GM12878 (cell line): ENCODE measurements around the gene MROH9. TPM values are rescaled to one million over a fixed set of nuclear protein-coding genes. Genes with fewer than 3 reads are reported as not detected.

Experiments used
- ATAC-seq: fragments of 200-7000 bp; cut with Tn5 transposase; 3 replicates; pipeline ENCODE4 v1.9.1; 2020; ENCODE audit warnings: mild to moderate bottlenecking, moderate library complexity
- BruUV-seq: library from RNA; stranded (reverse); fragments of 400-500 nt; replicated peaks from 2 replicates; lab custom pipeline; 2021; lab: Mats Ljungman, UMichigan
- CTCF ChIA-PET: fragments of 300-600 bp; sonication (Branson Sonifier 250); formaldehyde crosslinking; extraction: SDS; loops from one replicate; lab custom pipeline; 2021; ENCODE audit warnings: inconsistent platforms; lab: Yijun Ruan, JAX
- POLR2A ChIA-PET: fragments of 350-600 bp; formaldehyde crosslinking; extraction: SDS; loops from one replicate; lab custom pipeline; 2021; ENCODE audit warnings: inconsistent platforms; lab: Charles Lee
- RAD21 ChIA-PET: fragments of 300-600 bp; sonication (Branson Sonifier 250); formaldehyde crosslinking; loops from one replicate; lab custom pipeline; 2023; ENCODE audit warnings: antibody characterized with exemption; ENCODE audit not compliant: unreplicated experiment; lab: Charles Lee
- SMC1A ChIA-PET: fragments of 300-600 bp; sonication (Branson Sonifier 250); formaldehyde crosslinking; loops from one replicate; lab custom pipeline; 2023; ENCODE audit not compliant: unreplicated experiment, uncharacterized antibody; lab: Charles Lee
- DNase-seq: peaks from one replicate; pipeline ENCODE4 v3.0.0-alpha.2; 2011; ENCODE audit warnings: low read depth, low spot score
- FAIRE-seq: peaks from 3 replicates; lab custom pipeline; 2011; peaks lifted over from hg19 to GRCh38; lab: Jason Lieb, UNC
- H2AFZ ChIP-seq: 2 replicates; pipeline ENCODE4 v1.6.0; 2011; ENCODE audit warnings: low read depth, low read length, control low read depth; ENCODE audit not compliant: control insufficient read depth
- H3K27ac ChIP-seq: 2 replicates; pipeline ENCODE4 v1.5.1; 2011; ENCODE audit warnings: control low read depth; ENCODE audit not compliant: control insufficient read depth, insufficient read depth
- H3K27me3 ChIP-seq, 2 experiments: replicated peaks in 1 of 2; 2 replicates each; pipeline versions ENCODE4 v1.6.0 to v1.6.1; 2011; ENCODE audit warnings: low read length in 1 of 2; ENCODE audit not compliant: control insufficient read depth in 2 of 2, insufficient read depth in 2 of 2
- H3K36me3 ChIP-seq, 2 experiments: 2 replicates each; pipeline ENCODE4 v1.5.1; 2011; ENCODE audit warnings: low read length in 1 of 2; ENCODE audit not compliant: control insufficient read depth in 2 of 2, insufficient read depth in 2 of 2
- H3K4me1 ChIP-seq: 2 replicates; pipeline ENCODE4 v1.6.1; 2011; ENCODE audit warnings: mild to moderate bottlenecking, low read length, moderate library complexity, mixed read lengths; ENCODE audit not compliant: control insufficient read depth, insufficient read depth
- H3K4me2 ChIP-seq: 2 replicates; pipeline ENCODE4 v1.6.0; 2011; ENCODE audit warnings: control low read depth; ENCODE audit not compliant: control insufficient read depth, insufficient read depth
- H3K4me3 ChIP-seq: fragments of 200-600 bp; sonication (generic); 2 replicates; pipeline ENCODE4 v1.5.1; 2016
- H3K79me2 ChIP-seq: 2 replicates; pipeline ENCODE4 v1.6.0; 2011; ENCODE audit warnings: low read length; ENCODE audit not compliant: control insufficient read depth, insufficient read depth
- H3K9ac ChIP-seq: 2 replicates; pipeline ENCODE4 v1.8.0; 2011; ENCODE audit warnings: low read length, control low read depth, mixed read lengths; ENCODE audit not compliant: control insufficient read depth, insufficient read depth
- H3K9me3 ChIP-seq: replicated peaks from 3 replicates; pipeline ENCODE4 v1.5.1; 2011; ENCODE audit warnings: mild to moderate bottlenecking, low read length; ENCODE audit not compliant: control insufficient read depth, insufficient read depth
- H4K20me1 ChIP-seq: 2 replicates; pipeline ENCODE4 v1.6.0; 2011; ENCODE audit not compliant: control insufficient read depth, insufficient read depth
- FOXM1 ChIP-seq: IDR thresholded peaks from 2 replicates; pipeline ENCODE4 v1.6.1; 2012; ENCODE audit warnings: low read depth, mild to moderate bottlenecking, inconsistent platforms, low read length, moderate library complexity
- NFXL1 ChIP-seq: fragments of 450-650 bp; IDR thresholded peaks from 2 replicates; pipeline ENCODE4 v1.6.1; 2017; ENCODE audit warnings: antibody characterized with exemption, mild to moderate bottlenecking, borderline replicate concordance
- PAX5 ChIP-seq: IDR thresholded peaks from 2 replicates; pipeline ENCODE4 v1.6.1; 2011; ENCODE audit warnings: low read depth, low read length, borderline replicate concordance
- PML ChIP-seq: IDR thresholded peaks from 2 replicates; pipeline ENCODE4 v1.6.1; 2012; ENCODE audit warnings: low read length, inconsistent platforms
- RBBP5 ChIP-seq: fragments of 200-600 bp; sonication (generic); conservative IDR thresholded peaks from 2 replicates; pipeline ENCODE4 v1.6.1; 2016
- SMAD1 ChIP-seq: fragments of 450-650 bp; IDR thresholded peaks from 2 replicates; pipeline ENCODE4 v1.6.1; 2018; ENCODE audit warnings: mild to moderate bottlenecking, low read depth; ENCODE audit not compliant: partially characterized antibody
- TAF1 ChIP-seq: IDR thresholded peaks from 2 replicates; pipeline ENCODE4 v1.6.1; 2011; ENCODE audit warnings: mild to moderate bottlenecking, low read depth, low read length, borderline replicate concordance
- YBX1 ChIP-seq: fragments of 450-650 bp; IDR thresholded peaks from 2 replicates; pipeline ENCODE4 v1.6.1; 2016; ENCODE audit warnings: antibody characterized with exemption
- YY1 ChIP-seq: IDR thresholded peaks from 2 replicates; pipeline ENCODE4 v1.6.1; 2011; ENCODE audit warnings: low read depth, mild to moderate bottlenecking, low read length
- ZNF384 ChIP-seq: IDR thresholded peaks from 2 replicates; pipeline ENCODE4 v1.6.1; 2012; ENCODE audit warnings: low read depth, mild to moderate bottlenecking, low read length, improper control_type of control experiment, borderline replicate concordance
- ZZZ3 ChIP-seq: IDR thresholded peaks from 2 replicates; pipeline ENCODE4 v1.6.1; 2011; ENCODE audit warnings: low read depth; ENCODE audit not compliant: control insufficient read depth, insufficient read length
- in situ Hi-C: fragments of 300-500 bp; cut with MboI; formaldehyde crosslinking; loops from 9 replicates; pipeline ENCODE4 v1.14.3; 2018; ENCODE audit warnings: mixed read lengths
- intact Hi-C: fragments of 100-400 bp; cut with micrococcal nuclease; formaldehyde crosslinking; loops from one replicate; pipeline ENCODE4 v1.14.2; 2022; ENCODE audit not compliant: unreplicated experiment
- polyA plus RNA-seq, 11 experiments: library from polyadenylated mRNA; depleted of rRNA in 4 of 11; unstranded in 6 of 11; stranded (reverse) in 5 of 11; fragments of >200 nt; fragmentation: Nextera tagmentation in 4 of 11; fragmentation: Illumina TruSeq in 1 of 11; extraction: Ambion mirVana in 4 of 11; extraction: Trizol in 1 of 11; gene quantifications; 1 replicate in 1 of 11; 2 replicates in 10 of 11; pipeline versions ENCODE4 v1.2.1 to v1.2.3, GENCODE V29; 2011 to 2016; ENCODE audit warnings: inconsistent platforms in 2 of 11, missing spikeins in 2 of 11, low read depth in 1 of 11
- total RNA-seq, 4 experiments: library from RNA; depleted of rRNA in 3 of 4; stranded (reverse); fragments of >200 nt in 3 of 4; fragmentation: Illumina TruSeq in 1 of 4; extraction: Trizol in 1 of 4; gene quantifications; 2 replicates each; pipeline versions ENCODE4 v1.2.1 to v1.2.3, GENCODE V29; 2013 to 2021
- TF ChIP-seq, protein P1 (sequence below): fragments of 450-650 bp; IDR thresholded peaks from 2 replicates; pipeline ENCODE4 v1.6.1; 2016; ENCODE audit warnings: mild to moderate bottlenecking
- TF ChIP-seq, protein P2 (sequence below): fragments of 450-650 bp; IDR thresholded peaks from 2 replicates; pipeline ENCODE4 v1.6.1; 2018; ENCODE audit warnings: mild to moderate bottlenecking, low read depth, moderate library complexity; ENCODE audit not compliant: partially characterized antibody

Gene MROH9
- total and polyA plus RNA-seq, 10 of the 15 experiments (the other 5 are each of a cell fraction or from before 2014, with no cell fraction given): not detected

DNA sequence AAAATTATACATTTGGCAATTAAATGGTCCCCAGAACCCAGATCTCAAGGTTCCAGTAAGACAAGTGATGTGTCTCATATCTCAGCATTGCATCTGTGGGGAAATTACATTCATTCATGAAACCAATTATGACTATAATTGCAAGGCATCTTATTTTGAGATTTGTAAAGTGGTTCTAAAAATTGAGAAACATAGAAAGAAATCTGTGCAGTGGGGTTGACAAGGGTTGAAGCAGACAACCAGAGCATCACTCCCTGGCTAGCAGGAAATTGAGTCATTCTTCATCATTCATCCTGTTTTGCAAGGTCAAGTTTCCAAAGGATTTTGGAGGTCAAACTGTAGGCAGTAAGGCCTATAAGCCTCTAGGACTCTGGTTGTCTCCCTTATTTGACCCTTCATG lies 25.1 kb upstream of the MROH9 start:
- Histone ChIP-seq H3K4me1 (no peaks in the 10 kb centered on the region), H3K9me3 (no peaks in the 10 kb centered on the region), H3K9ac (no peak overlapping the region), H3K79me2 (no peaks in the 10 kb centered on the region), H3K4me2 (no peak overlapping the region), H3K4me3 (no peak overlapping the region), H3K36me3 (no peaks in the 10 kb centered on the region), H4K20me1 (no peaks in the 10 kb centered on the region), H3K27ac (no peak overlapping the region), H3K27me3 (no peaks in the 10 kb centered on the region), H2AFZ (no peak overlapping the region)
- DNase-seq: no peak
- in situ Hi-C loops: no loop called here
- CTCF ChIA-PET: interaction anchor here (1.3 kb wide), 1 partner anchor 12 kb away, joined by 3 read pairs; no protein-coding TSS in a partner anchor
- RAD21 ChIA-PET: no interaction called here
- ATAC-seq: no peak
- POLR2A ChIA-PET: no interaction called here
- SMC1A ChIA-PET: interaction anchor here (1.0 to 1.1 kb wide), 2 partner anchors 12 to 20 kb away, joined by 3 to 4 read pairs; no protein-coding TSS in a partner anchor
- BruUV-seq: no TSS peak
- TF ChIP-seq SMAD1: no peak
- no peak for TF ChIP-seq ZNF384
- TF ChIP-seq PML: no peak
- TF ChIP-seq YY1: no peak
- TF ChIP-seq NFXL1: no peak
- TF ChIP-seq PAX5: no peak
- no peak for TF ChIP-seq TAF1
- TF ChIP-seq, protein P1, sequence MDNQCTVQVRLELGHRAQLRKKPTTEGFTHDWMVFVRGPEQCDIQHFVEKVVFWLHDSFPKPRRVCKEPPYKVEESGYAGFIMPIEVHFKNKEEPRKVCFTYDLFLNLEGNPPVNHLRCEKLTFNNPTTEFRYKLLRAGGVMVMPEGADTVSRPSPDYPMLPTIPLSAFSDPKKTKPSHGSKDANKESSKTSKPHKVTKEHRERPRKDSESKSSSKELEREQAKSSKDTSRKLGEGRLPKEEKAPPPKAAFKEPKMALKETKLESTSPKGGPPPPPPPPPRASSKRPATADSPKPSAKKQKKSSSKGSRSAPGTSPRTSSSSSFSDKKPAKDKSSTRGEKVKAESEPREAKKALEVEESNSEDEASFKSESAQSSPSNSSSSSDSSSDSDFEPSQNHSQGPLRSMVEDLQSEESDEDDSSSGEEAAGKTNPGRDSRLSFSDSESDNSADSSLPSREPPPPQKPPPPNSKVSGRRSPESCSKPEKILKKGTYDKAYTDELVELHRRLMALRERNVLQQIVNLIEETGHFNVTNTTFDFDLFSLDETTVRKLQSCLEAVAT: no peak
- no peak for TF ChIP-seq YBX1
- no peak for TF ChIP-seq RBBP5
- TF ChIP-seq FOXM1: no peak
- no peak for TF ChIP-seq ZZZ3
- TF ChIP-seq, protein P2, sequence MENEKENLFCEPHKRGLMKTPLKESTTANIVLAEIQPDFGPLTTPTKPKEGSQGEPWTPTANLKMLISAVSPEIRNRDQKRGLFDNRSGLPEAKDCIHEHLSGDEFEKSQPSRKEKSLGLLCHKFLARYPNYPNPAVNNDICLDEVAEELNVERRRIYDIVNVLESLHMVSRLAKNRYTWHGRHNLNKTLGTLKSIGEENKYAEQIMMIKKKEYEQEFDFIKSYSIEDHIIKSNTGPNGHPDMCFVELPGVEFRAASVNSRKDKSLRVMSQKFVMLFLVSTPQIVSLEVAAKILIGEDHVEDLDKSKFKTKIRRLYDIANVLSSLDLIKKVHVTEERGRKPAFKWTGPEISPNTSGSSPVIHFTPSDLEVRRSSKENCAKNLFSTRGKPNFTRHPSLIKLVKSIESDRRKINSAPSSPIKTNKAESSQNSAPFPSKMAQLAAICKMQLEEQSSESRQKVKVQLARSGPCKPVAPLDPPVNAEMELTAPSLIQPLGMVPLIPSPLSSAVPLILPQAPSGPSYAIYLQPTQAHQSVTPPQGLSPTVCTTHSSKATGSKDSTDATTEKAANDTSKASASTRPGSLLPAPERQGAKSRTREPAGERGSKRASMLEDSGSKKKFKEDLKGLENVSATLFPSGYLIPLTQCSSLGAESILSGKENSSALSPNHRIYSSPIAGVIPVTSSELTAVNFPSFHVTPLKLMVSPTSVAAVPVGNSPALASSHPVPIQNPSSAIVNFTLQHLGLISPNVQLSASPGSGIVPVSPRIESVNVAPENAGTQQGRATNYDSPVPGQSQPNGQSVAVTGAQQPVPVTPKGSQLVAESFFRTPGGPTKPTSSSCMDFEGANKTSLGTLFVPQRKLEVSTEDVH: no peak
- no peak for FAIRE-seq
- intact Hi-C loops: no loop called here
